Mesothelial cell of epicardium (in vitro differentiated cells): ENCODE measurements around the gene CEP170. TPM values are rescaled to one million over a fixed set of nuclear protein-coding genes. Genes with fewer than 3 reads are reported as not detected.
"Not testable (repeated sequence)": the region's sequence is repeated elsewhere in the genome, so short reads cannot be mapped to it uniquely, and the experiment has no call there.

Experiments
- DNase-seq, 2 experiments: peaks; one replicate each; pipeline ENCODE4 v3.0.0; 2021; ENCODE audit warnings: low spot score in 2 of 2; ENCODE audit not compliant: unreplicated experiment in 2 of 2
- H3K27ac Mint-ChIP-seq: 2 replicates; pipeline ENCODE4 v1.8.0; 2021; ENCODE audit warnings: mixed read lengths
- H3K27me3 Mint-ChIP-seq: 2 replicates; pipeline ENCODE4 v1.8.0; 2021; ENCODE audit warnings: low read depth, mixed read lengths
- H3K36me3 Mint-ChIP-seq: 2 replicates; pipeline ENCODE4 v1.8.0; 2021; ENCODE audit warnings: mixed read lengths
- H3K4me1 Mint-ChIP-seq: 2 replicates; pipeline ENCODE4 v1.8.0; 2021; ENCODE audit warnings: mixed read lengths
- H3K4me3 Mint-ChIP-seq: 2 replicates; pipeline ENCODE4 v1.8.0; 2021; ENCODE audit warnings: mild to moderate bottlenecking, moderate library complexity, mixed read lengths
- H3K9me3 Mint-ChIP-seq: 2 replicates; pipeline ENCODE4 v1.8.0; 2021; ENCODE audit warnings: mixed read lengths
- CTCF ChIP-seq: fragments of 200-600 bp; sonication (generic); IDR thresholded peaks from one replicate; pipeline ENCODE4 v1.5.0; 2021; ENCODE audit warnings: antibody characterized with exemption; ENCODE audit not compliant: unreplicated experiment
- total RNA-seq: library from RNA; stranded (reverse); gene quantifications from 3 replicates; pipeline ENCODE4 v1.2.1, GENCODE V29; 2021

CEP170 gene
- total RNA-seq, 1 donor from 2014 or later, result 129 TPM

DNA sequence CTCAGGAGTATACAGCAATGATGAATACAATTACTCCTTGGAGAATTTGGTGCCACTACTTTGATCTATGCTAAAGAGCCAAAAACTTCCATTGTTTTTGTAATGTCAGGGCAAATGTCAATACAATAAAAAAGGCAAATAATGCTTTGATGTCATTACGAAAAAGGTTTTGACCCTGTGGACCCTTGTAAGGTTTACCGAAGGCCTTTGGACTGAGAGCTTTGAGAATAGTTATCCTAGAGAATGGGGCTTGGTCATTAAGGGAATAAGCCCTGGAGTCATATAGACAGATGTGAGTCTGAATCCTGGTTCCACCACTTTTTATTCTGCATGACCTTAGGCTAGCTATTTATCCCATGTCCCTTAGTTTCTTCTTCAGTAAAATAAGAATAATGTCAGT, 27.5 kb downstream of the CEP170 start:
- no peaks in the 10 kb centered on the region for H3K27me3 Mint-ChIP-seq
- DNase-seq, result no peak
- H3K9me3 Mint-ChIP-seq, result peaks cover 42% of the 10 kb centered on the region
- H3K4me3 Mint-ChIP-seq, result no peak overlapping the region
- TF ChIP-seq CTCF, result no peak
- H3K36me3 Mint-ChIP-seq, result peaks cover 66% of the 10 kb centered on the region
- H3K27ac Mint-ChIP-seq, result no peak overlapping the region
- peaks cover under 1% of the 10 kb centered on the region for H3K4me1 Mint-ChIP-seq

GRCh38 chr1:243218059-243218458, 37.0 kb downstream of the CEP170 start:
- no peaks in the 10 kb centered on the region for H3K27me3 Mint-ChIP-seq
- peaks cover 48% of the 10 kb centered on the region for H3K36me3 Mint-ChIP-seq
- H3K27ac Mint-ChIP-seq, result no peak overlapping the region
- peaks cover 11% of the 10 kb centered on the region for H3K4me1 Mint-ChIP-seq
- TF ChIP-seq CTCF, result no peak
- DNase-seq, result no peak
- H3K9me3 Mint-ChIP-seq, result peaks cover 5% of the 10 kb centered on the region
- H3K4me3 Mint-ChIP-seq, result no peak overlapping the region

GRCh38 chr1:243217349-243217748, 37.7 kb downstream of the CEP170 start:
- no peak overlapping the region for H3K4me3 Mint-ChIP-seq
- H3K27me3 Mint-ChIP-seq, result no peaks in the 10 kb centered on the region
- peaks cover 9% of the 10 kb centered on the region for H3K4me1 Mint-ChIP-seq
- TF ChIP-seq CTCF, result no peak
- no peak overlapping the region for H3K27ac Mint-ChIP-seq
- H3K36me3 Mint-ChIP-seq, result peaks cover 43% of the 10 kb centered on the region
- peaks cover 5% of the 10 kb centered on the region for H3K9me3 Mint-ChIP-seq
- no peak for DNase-seq

DNA sequence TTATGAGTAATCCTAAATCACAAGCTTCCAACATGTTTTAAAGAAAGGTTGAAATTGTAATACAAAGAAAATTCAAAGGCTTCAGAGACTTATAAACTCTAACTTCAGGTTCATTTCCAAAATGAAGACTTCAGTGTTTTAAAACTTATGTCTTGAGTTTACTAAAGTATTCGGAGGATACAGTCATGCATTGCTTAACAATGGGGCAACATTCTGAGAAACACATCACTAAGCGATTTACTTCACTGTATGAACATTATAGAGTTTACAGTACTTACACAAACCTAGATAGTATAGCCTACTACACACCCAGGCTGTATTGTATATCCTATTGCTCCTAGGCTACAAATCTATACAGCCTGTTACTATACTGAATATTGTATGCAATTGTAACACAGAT, 38.3 kb downstream of the CEP170 start:
- H3K4me3 Mint-ChIP-seq, result no peak overlapping the region

DNA sequence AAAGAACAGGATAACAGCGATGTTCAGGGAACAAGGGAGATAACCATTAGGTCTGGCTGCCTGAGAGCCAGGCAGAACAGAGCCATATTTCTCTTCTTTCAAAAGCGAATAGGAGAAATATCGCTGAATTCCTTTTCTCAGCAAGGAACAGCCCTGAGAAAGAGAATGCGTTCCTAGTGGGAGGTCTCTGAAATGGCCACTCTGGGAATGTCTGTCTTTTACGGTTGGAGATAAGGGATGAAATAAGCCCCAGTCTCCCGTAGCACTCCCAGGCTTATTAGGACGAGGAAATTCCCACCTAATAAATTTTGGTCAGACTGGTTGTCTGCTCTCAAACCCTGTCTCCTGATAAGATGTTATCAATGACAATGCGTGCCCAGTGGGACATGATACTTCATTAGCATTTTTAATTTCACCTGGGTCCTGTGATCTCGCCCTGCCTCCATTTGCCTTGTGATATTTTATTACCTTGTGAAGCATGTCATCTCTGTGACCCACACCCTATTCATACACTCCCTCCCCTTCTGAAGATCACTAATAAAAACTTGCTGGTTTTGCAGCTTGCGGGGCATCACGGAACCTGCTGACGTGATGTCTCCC, 39.7 kb downstream of the CEP170 start:
- DNase-seq, H3K4me3 Mint-ChIP-seq, H3K27me3 Mint-ChIP-seq, H3K4me1 Mint-ChIP-seq, H3K27ac Mint-ChIP-seq, H3K9me3 Mint-ChIP-seq: not testable (repeated sequence)
- H3K36me3 Mint-ChIP-seq, result peaks cover 31% of the 10 kb centered on the region

More for the DNA sequence above, 38.3 kb downstream of the CEP170 start:
- no peak for TF ChIP-seq CTCF
- Mint-ChIP-seq H3K27ac (no peak overlapping the region), H3K9me3 (peaks cover 5% of the 10 kb centered on the region), H3K36me3 (peaks cover 42% of the 10 kb centered on the region), H3K4me1 (peaks cover 8% of the 10 kb centered on the region), H3K27me3 (no peaks in the 10 kb centered on the region)
- DNase-seq, result no peak

GRCh38 chr1:243213045-243213787, 41.9 kb downstream of the CEP170 start:
- H3K27ac Mint-ChIP-seq, result no peak overlapping the region
- H3K4me1 Mint-ChIP-seq, result peaks cover 8% of the 10 kb centered on the region
- TF ChIP-seq CTCF, result no peak
- peaks cover 25% of the 10 kb centered on the region for H3K36me3 Mint-ChIP-seq
- H3K4me3 Mint-ChIP-seq, result no peak overlapping the region
- H3K27me3 Mint-ChIP-seq, result no peaks in the 10 kb centered on the region
- DNase-seq, result no peak
- peaks cover 5% of the 10 kb centered on the region for H3K9me3 Mint-ChIP-seq

DNA sequence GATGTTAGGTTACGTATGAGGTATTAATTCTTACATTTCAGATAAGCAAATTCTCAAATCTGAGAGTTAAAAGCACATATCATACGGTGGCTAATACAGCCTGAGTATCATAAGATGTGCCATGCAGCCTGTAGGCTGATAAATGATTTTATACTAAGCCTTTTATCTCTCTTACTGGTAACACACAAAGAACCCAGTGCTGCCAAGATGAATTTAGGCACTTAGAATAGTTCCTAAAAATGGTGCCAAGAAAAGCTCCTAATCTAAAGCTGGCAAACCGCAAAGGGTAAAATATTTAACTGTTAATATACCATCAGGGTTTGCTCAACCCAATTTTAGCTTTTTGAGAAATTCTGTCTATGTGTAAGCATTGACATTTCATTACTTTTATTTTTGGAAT, 43.1 kb downstream of the CEP170 start:
- Mint-ChIP-seq H3K36me3 (peaks cover 32% of the 10 kb centered on the region), H3K9me3 (peaks cover 12% of the 10 kb centered on the region)
- not testable (repeated sequence) for H3K4me1 Mint-ChIP-seq, DNase-seq, H3K4me3 Mint-ChIP-seq, H3K27me3 Mint-ChIP-seq, H3K27ac Mint-ChIP-seq

- Mint-ChIP-seq H3K36me3 (peaks cover 34% of the 10 kb centered on the region), H3K9me3 (peaks cover 12% of the 10 kb centered on the region)
- not testable (repeated sequence) for H3K27me3 Mint-ChIP-seq, DNase-seq, H3K27ac Mint-ChIP-seq, H3K4me3 Mint-ChIP-seq, H3K4me1 Mint-ChIP-seq
Measured at GRCh38 chr1:243205026-243205501, 50.0 kb downstream of the CEP170 start.

- not testable (repeated sequence) for DNase-seq, H3K27ac Mint-ChIP-seq, H3K4me1 Mint-ChIP-seq, H3K4me3 Mint-ChIP-seq, H3K27me3 Mint-ChIP-seq
- peaks cover 12% of the 10 kb centered on the region for H3K9me3 Mint-ChIP-seq
- peaks cover 32% of the 10 kb centered on the region for H3K36me3 Mint-ChIP-seq
Measured at GRCh38 chr1:243204336-243204735, 50.7 kb downstream of the CEP170 start.
